GM19025 (cell line): Measurements from ENCODE around the gene GIGYF1.
"Not testable (repeated sequence)": the region's sequence is repeated elsewhere in the genome, so short reads cannot be mapped to it uniquely, and the experiment has no call there.

ENCODE experiments used
- ATAC-seq: cut with Tn5 transposase; IDR thresholded peaks from one replicate; pipeline ENCODE4 v1.9.1; 2021; ENCODE audit warnings: mild to moderate bottlenecking, low read depth, moderate library complexity; ENCODE audit not compliant: unreplicated experiment

The GIGYF1 gene

GRCh38 chr7:100711369-100711768 is 17.3 kb upstream of the GIGYF1 start:
- no peak for ATAC-seq

- ATAC-seq: no peak
Measured at GRCh38 chr7:100710452-100710851, 16.4 kb upstream of the GIGYF1 start.

- no peak for ATAC-seq
Measured at GRCh38 chr7:100708395-100708794, 14.3 kb upstream of the GIGYF1 start.

GRCh38 chr7:100706672-100707311 is 12.7 kb upstream of the GIGYF1 start:
- no peak for ATAC-seq

GRCh38 chr7:100705753-100706671 is 12.0 kb upstream of the GIGYF1 start, which contains the start of gene POP7:
Gene POP7 (plus strand): TSS chr7:100706121. CDS start chr7:100706831, 710 bp downstream.
- ATAC-seq: peak; percentile 89

- peak; percentile 37 for ATAC-seq
Measured at GRCh38 chr7:100705320-100705752, 11.3 kb upstream of the GIGYF1 start.

- ATAC-seq: not testable (repeated sequence)
Measured at GRCh38 chr7:100701089-100701488, 7.0 kb upstream of the GIGYF1 start.

- ATAC-seq: no peak
Measured at GRCh38 chr7:100699018-100699417, 5.0 kb upstream of the GIGYF1 start.

- no peak for ATAC-seq
Measured at GRCh38 chr7:100696123-100696521, 2.1 kb upstream of the GIGYF1 start.

GRCh38 chr7:100693312-100694097 is 545 bp downstream of the GIGYF1 start:
- ATAC-seq: peak; percentile 31

GRCh38 chr7:100692578-100692961 is 1.5 kb downstream of the GIGYF1 start:
- no peak for ATAC-seq

- ATAC-seq: no peak
Measured at GRCh38 chr7:100691676-100692577, 2.1 kb downstream of the GIGYF1 start.

GRCh38 chr7:100689230-100690135 is 4.6 kb downstream of the GIGYF1 start:
- ATAC-seq: no peak

- no peak for ATAC-seq
Measured at GRCh38 chr7:100688326-100688860, 5.7 kb downstream of the GIGYF1 start.

- no peak for ATAC-seq
Measured at GRCh38 chr7:100687751-100688300, 6.2 kb downstream of the GIGYF1 start.

- ATAC-seq: no peak
Measured at GRCh38 chr7:100687261-100687660, 6.8 kb downstream of the GIGYF1 start.

- no peak for ATAC-seq
Measured at GRCh38 chr7:100686822-100687211, 7.2 kb downstream of the GIGYF1 start.

GRCh38 chr7:100686201-100686821 is 7.7 kb downstream of the GIGYF1 start:
- ATAC-seq: no peak
